Memory B cell (primary cell): ENCODE measurements around the gene CRIM1.
"Not testable (repeated sequence)": the region's sequence is repeated elsewhere in the genome, so short reads cannot be mapped to it uniquely, and the experiment has no call there.

Experiments
- ATAC-seq: fragments of 150-1000 bp; cut with Tn5 transposase; 2 replicates; pipeline ENCODE4 v1.10.0; 2021; ENCODE audit warnings: low read depth, mild to moderate bottlenecking, moderate library complexity
- DNase-seq, 2 donors: peaks; one replicate each; pipeline ENCODE4 v3.0.0; 2022; ENCODE audit warnings: low spot score in 2 of 2
- H3K27ac Mint-ChIP-seq: one replicate; pipeline ENCODE4 v1.8.0; 2022; ENCODE audit warnings: mild to moderate bottlenecking, moderate library complexity, mixed read lengths
- H3K27me3 Mint-ChIP-seq: one replicate; pipeline ENCODE4 v1.8.0; 2022; ENCODE audit warnings: mixed read lengths
- H3K36me3 Mint-ChIP-seq: one replicate; pipeline ENCODE4 v1.8.0; 2022; ENCODE audit warnings: mild to moderate bottlenecking, mixed read lengths
- H3K4me1 Mint-ChIP-seq: one replicate; pipeline ENCODE4 v1.8.0; 2022; ENCODE audit warnings: mixed read lengths
- H3K4me3 Mint-ChIP-seq: one replicate; pipeline ENCODE4 v1.8.0; 2022; ENCODE audit warnings: mild to moderate bottlenecking, moderate library complexity, mixed read lengths
- H3K9me3 Mint-ChIP-seq: one replicate; pipeline ENCODE4 v1.8.0; 2022; ENCODE audit warnings: mixed read lengths

CRIM1 gene

GRCh38 chr2:36357847-36358659 is 2.5 kb downstream of the CRIM1 start:
- Mint-ChIP-seq H3K36me3 (no peaks in the 10 kb centered on the region), H3K9me3 (no peaks in the 10 kb centered on the region), H3K27me3 (peaks cover 32% of the 10 kb centered on the region), H3K4me1 (peaks cover 19% of the 10 kb centered on the region), H3K27ac (peak overlapping the region; percentile 60), H3K4me3 (peak overlapping the region; percentile 85)
- DNase-seq (no peak), ATAC-seq (peak; percentile 33)

GRCh38 chr2:36359067-36359466 is 3.5 kb downstream of the CRIM1 start:
- no peaks in the 10 kb centered on the region for H3K36me3 Mint-ChIP-seq
- no peaks in the 10 kb centered on the region for H3K9me3 Mint-ChIP-seq
- peaks cover 17% of the 10 kb centered on the region for H3K4me1 Mint-ChIP-seq
- H3K4me3 Mint-ChIP-seq = no peak overlapping the region
- no peak overlapping the region for H3K27ac Mint-ChIP-seq
- ATAC-seq (no peak), DNase-seq (no peak)
- H3K27me3 Mint-ChIP-seq = peaks cover 32% of the 10 kb centered on the region

GRCh38 chr2:36360063-36360462 is 4.5 kb downstream of the CRIM1 start:
- peaks cover 15% of the 10 kb centered on the region for H3K4me1 Mint-ChIP-seq
- H3K9me3 Mint-ChIP-seq = no peaks in the 10 kb centered on the region
- no peak overlapping the region for H3K27ac Mint-ChIP-seq
- no peak overlapping the region for H3K4me3 Mint-ChIP-seq
- ATAC-seq (no peak), DNase-seq (no peak)
- no peaks in the 10 kb centered on the region for H3K36me3 Mint-ChIP-seq
- H3K27me3 Mint-ChIP-seq = peaks cover 25% of the 10 kb centered on the region

GRCh38 chr2:36360834-36361233 is 5.3 kb downstream of the CRIM1 start:
- peaks cover 15% of the 10 kb centered on the region for H3K4me1 Mint-ChIP-seq

GRCh38 chr2:36361396-36361795 is 5.8 kb downstream of the CRIM1 start:
- no peak for DNase-seq

More at GRCh38 chr2:36360834-36361233, 5.3 kb downstream of the CRIM1 start:
- Mint-ChIP-seq H3K27me3 (peaks cover 25% of the 10 kb centered on the region), H3K4me3 (no peak overlapping the region), H3K9me3 (no peaks in the 10 kb centered on the region), H3K36me3 (no peaks in the 10 kb centered on the region), H3K27ac (no peak overlapping the region)
- DNase-seq (no peak), ATAC-seq (no peak)

GRCh38 chr2:36362291-36362690 is 6.7 kb downstream of the CRIM1 start:
- H3K4me1 Mint-ChIP-seq = peaks cover 10% of the 10 kb centered on the region
- DNase-seq = no peak
- no peak overlapping the region for H3K4me3 Mint-ChIP-seq
- no peak for ATAC-seq
- no peaks in the 10 kb centered on the region for H3K9me3 Mint-ChIP-seq
- no peaks in the 10 kb centered on the region for H3K36me3 Mint-ChIP-seq
- peaks cover 21% of the 10 kb centered on the region for H3K27me3 Mint-ChIP-seq
- H3K27ac Mint-ChIP-seq = no peak overlapping the region

More at GRCh38 chr2:36361396-36361795, 5.8 kb downstream of the CRIM1 start:
- Mint-ChIP-seq H3K9me3 (no peaks in the 10 kb centered on the region), H3K27me3 (peaks cover 25% of the 10 kb centered on the region), H3K4me3 (no peak overlapping the region), H3K4me1 (peaks cover 15% of the 10 kb centered on the region), H3K27ac (no peak overlapping the region), H3K36me3 (no peaks in the 10 kb centered on the region)
- ATAC-seq = no peak

GRCh38 chr2:36363085-36363484 is 7.5 kb downstream of the CRIM1 start:
- not testable (repeated sequence) for H3K9me3 Mint-ChIP-seq, H3K4me3 Mint-ChIP-seq, H3K4me1 Mint-ChIP-seq, ATAC-seq, DNase-seq, H3K36me3 Mint-ChIP-seq, H3K27ac Mint-ChIP-seq
- H3K27me3 Mint-ChIP-seq = peaks cover 13% of the 10 kb centered on the region

- Mint-ChIP-seq H3K9me3 (no peaks in the 10 kb centered on the region), H3K4me3 (no peak overlapping the region), H3K4me1 (no peaks in the 10 kb centered on the region), H3K27me3 (peaks cover 5% of the 10 kb centered on the region), H3K27ac (no peak overlapping the region), H3K36me3 (no peaks in the 10 kb centered on the region)
- ATAC-seq (no peak), DNase-seq (no peak)
Measured at GRCh38 chr2:36366491-36367120, 11.0 kb downstream of the CRIM1 start.

- no peak overlapping the region for H3K4me3 Mint-ChIP-seq
- H3K36me3 Mint-ChIP-seq = no peaks in the 10 kb centered on the region
- H3K27ac Mint-ChIP-seq = no peak overlapping the region
- DNase-seq (no peak), ATAC-seq (no peak)
- no peaks in the 10 kb centered on the region for H3K4me1 Mint-ChIP-seq
- H3K9me3 Mint-ChIP-seq = no peaks in the 10 kb centered on the region
- peaks cover 5% of the 10 kb centered on the region for H3K27me3 Mint-ChIP-seq
Measured at GRCh38 chr2:36367486-36367885, 11.9 kb downstream of the CRIM1 start.

- H3K4me1 Mint-ChIP-seq = no peaks in the 10 kb centered on the region
Measured at GRCh38 chr2:36367895-36368353, 12.3 kb downstream of the CRIM1 start.

GRCh38 chr2:36368438-36368837 is 12.9 kb downstream of the CRIM1 start:
- peaks cover 3% of the 10 kb centered on the region for H3K4me1 Mint-ChIP-seq
- no peak overlapping the region for H3K4me3 Mint-ChIP-seq
- DNase-seq (no peak), ATAC-seq (no peak)
- H3K27me3 Mint-ChIP-seq = peaks cover 7% of the 10 kb centered on the region
- H3K36me3 Mint-ChIP-seq = no peaks in the 10 kb centered on the region
- no peaks in the 10 kb centered on the region for H3K9me3 Mint-ChIP-seq
- H3K27ac Mint-ChIP-seq = no peak overlapping the region

More at GRCh38 chr2:36367895-36368353, 12.3 kb downstream of the CRIM1 start:
- peaks cover 7% of the 10 kb centered on the region for H3K27me3 Mint-ChIP-seq
- H3K36me3 Mint-ChIP-seq = no peaks in the 10 kb centered on the region
- ATAC-seq (no peak), DNase-seq (no peak)
- no peak overlapping the region for H3K27ac Mint-ChIP-seq
- H3K9me3 Mint-ChIP-seq = no peaks in the 10 kb centered on the region
- H3K4me3 Mint-ChIP-seq = no peak overlapping the region

- peaks cover 3% of the 10 kb centered on the region for H3K4me1 Mint-ChIP-seq
- peaks cover 7% of the 10 kb centered on the region for H3K27me3 Mint-ChIP-seq
- no peak overlapping the region for H3K27ac Mint-ChIP-seq
- H3K4me3 Mint-ChIP-seq = no peak overlapping the region
- DNase-seq (no peak), ATAC-seq (no peak)
- no peaks in the 10 kb centered on the region for H3K9me3 Mint-ChIP-seq
- no peaks in the 10 kb centered on the region for H3K36me3 Mint-ChIP-seq
Measured at GRCh38 chr2:36369163-36369562, 13.6 kb downstream of the CRIM1 start.

- H3K4me1 Mint-ChIP-seq = peaks cover 3% of the 10 kb centered on the region
- peaks cover 9% of the 10 kb centered on the region for H3K27me3 Mint-ChIP-seq
- H3K27ac Mint-ChIP-seq = no peak overlapping the region
- H3K36me3 Mint-ChIP-seq = no peaks in the 10 kb centered on the region
- H3K4me3 Mint-ChIP-seq = no peak overlapping the region
- ATAC-seq (no peak), DNase-seq (no peak)
- H3K9me3 Mint-ChIP-seq = no peaks in the 10 kb centered on the region
Measured at GRCh38 chr2:36369716-36370115, 14.1 kb downstream of the CRIM1 start.

- H3K4me1 Mint-ChIP-seq = peaks cover 3% of the 10 kb centered on the region
- no peaks in the 10 kb centered on the region for H3K36me3 Mint-ChIP-seq
- no peaks in the 10 kb centered on the region for H3K9me3 Mint-ChIP-seq
- no peak for ATAC-seq
- peaks cover 9% of the 10 kb centered on the region for H3K27me3 Mint-ChIP-seq
- no peak overlapping the region for H3K4me3 Mint-ChIP-seq
- no peak overlapping the region for H3K27ac Mint-ChIP-seq
- no peak for DNase-seq
Measured at GRCh38 chr2:36370281-36370680, 14.7 kb downstream of the CRIM1 start.
